ENCODE data around the gene DGCR6L.
"Not testable (repeated sequence)": the region's sequence is repeated elsewhere in the genome, so short reads cannot be mapped to it uniquely, and the experiment has no call there.

The DGCR6L gene

GRCh38 chr22:20280866-20281265, 39.0 kb downstream of the DGCR6L start:
- no peak overlapping the region for H3K4me3 ChIP-seq (ENCODE audit: low read depth, low read length)
- DNase-seq (ENCODE audit: low read depth), result no peak

GRCh38 chr22:20280163-20280562, 39.7 kb downstream of the DGCR6L start:
- H3K4me3 ChIP-seq (ENCODE audit: low read depth, low read length); DNase-seq (ENCODE audit: low read depth): not testable (repeated sequence)

- DNase-seq (ENCODE audit: low read depth), result no peak
- no peak overlapping the region for H3K4me3 ChIP-seq (ENCODE audit: low read depth, low read length)
Observed at GRCh38 chr22:20279662-20280134, 40.2 kb downstream of the DGCR6L start.

GRCh38 chr22:20278726-20279490, 41.0 kb downstream of the DGCR6L start:
- DNase-seq (ENCODE audit: low read depth); H3K4me3 ChIP-seq (ENCODE audit: low read depth, low read length): not testable (repeated sequence)

- not testable (repeated sequence) for H3K4me3 ChIP-seq (ENCODE audit: low read depth, low read length); DNase-seq (ENCODE audit: low read depth)
Observed at GRCh38 chr22:20277936-20278635, 41.8 kb downstream of the DGCR6L start.

GRCh38 chr22:20276468-20276867, 43.4 kb downstream of the DGCR6L start:
- H3K4me3 ChIP-seq (ENCODE audit: low read depth, low read length), result no peak overlapping the region
- DNase-seq (ENCODE audit: low read depth), result no peak

- H3K4me3 ChIP-seq (ENCODE audit: low read depth, low read length), result no peak overlapping the region
- no peak for DNase-seq (ENCODE audit: low read depth)
Observed at GRCh38 chr22:20275836-20276235, 44.0 kb downstream of the DGCR6L start.

- not testable (repeated sequence) for DNase-seq (ENCODE audit: low read depth); H3K4me3 ChIP-seq (ENCODE audit: low read depth, low read length)
Observed at GRCh38 chr22:20275325-20275724, 44.5 kb downstream of the DGCR6L start.

GRCh38 chr22:20274374-20274773, 45.5 kb downstream of the DGCR6L start:
- not testable (repeated sequence) for DNase-seq (ENCODE audit: low read depth); H3K4me3 ChIP-seq (ENCODE audit: low read depth, low read length)

- H3K4me3 ChIP-seq (ENCODE audit: low read depth, low read length), result no peak overlapping the region
- no peak for DNase-seq (ENCODE audit: low read depth)
Observed at GRCh38 chr22:20273758-20274181, 46.1 kb downstream of the DGCR6L start.

GRCh38 chr22:20272700-20273099, 47.2 kb downstream of the DGCR6L start:
- no peak for DNase-seq (ENCODE audit: low read depth)
- no peak overlapping the region for H3K4me3 ChIP-seq (ENCODE audit: low read depth, low read length)

- no peak for DNase-seq (ENCODE audit: low read depth)
- no peak overlapping the region for H3K4me3 ChIP-seq (ENCODE audit: low read depth, low read length)
Observed at GRCh38 chr22:20272174-20272573, 47.7 kb downstream of the DGCR6L start.

- no peak for DNase-seq (ENCODE audit: low read depth)
- no peak overlapping the region for H3K4me3 ChIP-seq (ENCODE audit: low read depth, low read length)
Observed at GRCh38 chr22:20271114-20271994, 48.5 kb downstream of the DGCR6L start.

GRCh38 chr22:20270190-20271113, 49.4 kb downstream of the DGCR6L start:
- not testable (repeated sequence) for H3K4me3 ChIP-seq (ENCODE audit: low read depth, low read length); DNase-seq (ENCODE audit: low read depth)

GRCh38 chr22:20269673-20270072, 50.2 kb downstream of the DGCR6L start:
- H3K4me3 ChIP-seq (ENCODE audit: low read depth, low read length); DNase-seq (ENCODE audit: low read depth): not testable (repeated sequence)

- not testable (repeated sequence) for DNase-seq (ENCODE audit: low read depth); H3K4me3 ChIP-seq (ENCODE audit: low read depth, low read length)
Observed at GRCh38 chr22:20269201-20269600, 50.7 kb downstream of the DGCR6L start.

GRCh38 chr22:20268279-20269012, 51.4 kb downstream of the DGCR6L start, which contains the start of gene RTN4R:
Gene RTN4R, minus strand, starts transcription at chr22:20268318. Its CDS starts 226 bp downstream, at chr22:20268092.
- DNase-seq (ENCODE audit: low read depth), result no peak
- peak within 1 kb of the TSS; percentile 37 for H3K4me3 ChIP-seq (ENCODE audit: low read depth, low read length)
